ENCODE data around the gene ZSWIM6.

DNA sequence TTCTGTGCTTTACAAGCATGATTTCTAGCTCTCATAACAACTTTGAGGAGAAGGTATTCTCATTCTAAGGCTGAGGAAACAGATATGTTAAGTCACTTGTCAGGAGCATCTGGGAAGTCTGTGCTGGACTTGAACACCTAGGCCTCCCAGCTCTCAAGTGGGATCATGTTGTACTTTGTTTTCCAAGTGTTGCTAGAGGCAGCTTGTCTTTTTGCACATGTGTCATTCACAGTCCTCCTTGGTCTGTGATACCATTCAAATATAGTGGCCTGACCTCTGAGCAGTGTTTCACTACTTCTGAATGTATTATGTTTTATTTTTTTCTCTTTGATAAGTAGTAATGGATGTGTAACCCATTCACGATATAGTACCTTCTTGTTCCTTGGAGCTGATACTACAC, 21.2 kb downstream of the ZSWIM6 start:
- TF ChIP-seq, protein P1, sequence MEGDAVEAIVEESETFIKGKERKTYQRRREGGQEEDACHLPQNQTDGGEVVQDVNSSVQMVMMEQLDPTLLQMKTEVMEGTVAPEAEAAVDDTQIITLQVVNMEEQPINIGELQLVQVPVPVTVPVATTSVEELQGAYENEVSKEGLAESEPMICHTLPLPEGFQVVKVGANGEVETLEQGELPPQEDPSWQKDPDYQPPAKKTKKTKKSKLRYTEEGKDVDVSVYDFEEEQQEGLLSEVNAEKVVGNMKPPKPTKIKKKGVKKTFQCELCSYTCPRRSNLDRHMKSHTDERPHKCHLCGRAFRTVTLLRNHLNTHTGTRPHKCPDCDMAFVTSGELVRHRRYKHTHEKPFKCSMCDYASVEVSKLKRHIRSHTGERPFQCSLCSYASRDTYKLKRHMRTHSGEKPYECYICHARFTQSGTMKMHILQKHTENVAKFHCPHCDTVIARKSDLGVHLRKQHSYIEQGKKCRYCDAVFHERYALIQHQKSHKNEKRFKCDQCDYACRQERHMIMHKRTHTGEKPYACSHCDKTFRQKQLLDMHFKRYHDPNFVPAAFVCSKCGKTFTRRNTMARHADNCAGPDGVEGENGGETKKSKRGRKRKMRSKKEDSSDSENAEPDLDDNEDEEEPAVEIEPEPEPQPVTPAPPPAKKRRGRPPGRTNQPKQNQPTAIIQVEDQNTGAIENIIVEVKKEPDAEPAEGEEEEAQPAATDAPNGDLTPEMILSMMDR (IDR thresholded peaks at IDR 0.05; ENCODE audit: low read length) = no peak
- TF ChIP-seq EZH2 (IDR thresholded peaks at IDR 0.05; ENCODE audit: borderline replicate concordance, low read length) = no peak
